GM18870 (cell line): Measurements from ENCODE around the gene ZNF772.
"Not testable (repeated sequence)": the region's sequence is repeated elsewhere in the genome, so short reads cannot be mapped to it uniquely, and the experiment has no call there.

ENCODE experiments used
- ATAC-seq: cut with Tn5 transposase; IDR thresholded peaks from one replicate; pipeline ENCODE4 v1.9.1; 2021; ENCODE audit warnings: moderate library complexity; ENCODE audit not compliant: unreplicated experiment

ZNF772 gene

DNA sequence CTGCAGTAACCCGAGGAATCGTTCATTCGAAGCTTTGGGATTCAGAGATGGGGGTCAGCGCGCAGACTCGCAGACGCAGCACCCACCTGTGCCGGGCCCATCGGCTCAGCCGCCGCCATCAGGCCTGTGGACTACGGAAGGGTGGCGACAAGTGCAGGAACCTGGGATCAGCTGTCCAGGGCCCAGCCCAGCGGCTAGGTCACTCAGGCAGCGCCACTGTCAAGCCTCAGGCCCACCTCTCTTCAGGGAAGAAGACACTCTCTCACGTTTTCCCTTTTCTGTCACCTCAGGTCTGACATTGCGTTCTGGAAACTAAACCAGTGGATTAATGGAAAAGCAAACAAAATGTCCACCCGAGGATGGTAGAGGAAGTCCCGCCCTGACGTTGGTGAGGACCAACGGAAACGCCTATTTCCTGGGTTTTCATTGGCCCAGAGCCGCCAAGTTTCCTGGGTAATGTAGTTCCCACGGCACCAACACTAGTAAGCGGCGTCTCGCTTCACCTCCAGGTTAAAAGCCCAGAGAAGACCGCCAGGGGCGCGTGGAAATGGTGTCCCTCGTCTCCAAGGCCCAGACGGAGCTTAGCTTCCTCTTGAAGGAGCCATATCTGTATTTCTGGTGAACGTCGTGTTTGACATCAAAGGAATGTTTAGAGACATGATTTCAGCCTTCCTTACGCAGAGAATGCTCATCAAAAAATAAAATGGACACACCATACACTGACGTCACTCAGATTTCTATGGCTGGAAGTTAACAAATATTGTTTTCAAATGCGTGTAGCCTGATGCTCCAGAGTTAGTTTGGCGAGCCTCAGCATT, at the start of gene ZNF772:
ZNF772 (minus strand) TSS at position 376 of the 818 bp plus-strand sequence; CDS start at position 119, 257 bp downstream.
- ATAC-seq, result peak; percentile 88

DNA sequence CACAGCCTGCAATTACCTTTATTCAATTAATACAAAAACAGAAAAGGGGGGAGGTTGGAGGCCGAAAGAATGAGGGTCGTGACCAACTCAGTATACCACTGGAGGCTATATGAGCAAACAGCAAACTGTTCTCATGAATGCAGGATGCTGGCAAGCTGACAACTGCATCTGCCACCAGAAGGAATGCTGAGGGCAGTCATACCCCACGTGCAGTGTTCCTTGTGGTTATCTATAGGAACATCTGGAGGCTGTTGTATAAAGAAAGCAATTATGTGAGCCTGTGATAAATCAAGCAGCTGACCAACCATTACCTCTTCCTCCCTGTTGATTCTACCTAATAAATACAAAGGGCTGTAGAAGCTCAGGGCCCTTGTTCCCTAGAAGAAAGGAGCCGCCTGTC, 40.7 kb upstream of the ZNF772 start:
- not testable (repeated sequence) for ATAC-seq

DNA sequence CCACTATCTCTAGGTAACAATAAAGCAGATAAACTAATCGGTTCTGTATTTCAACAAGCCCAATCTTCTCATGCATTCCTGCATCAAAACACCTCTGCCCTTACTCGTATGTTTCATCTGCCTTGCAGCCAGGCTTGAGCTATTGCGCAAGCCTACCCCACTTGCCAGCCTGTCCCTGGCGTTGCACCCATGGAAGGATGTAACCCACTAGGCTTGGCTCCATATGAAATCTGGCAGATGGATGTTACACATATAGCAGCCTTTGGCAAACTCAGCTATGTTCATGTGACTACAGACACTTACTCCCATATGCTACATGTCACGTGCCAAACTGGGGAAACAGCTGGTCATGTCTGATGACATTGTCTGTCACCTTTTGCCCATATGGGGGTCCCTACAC, 37.9 kb upstream of the ZNF772 start:
- no peak for ATAC-seq

DNA sequence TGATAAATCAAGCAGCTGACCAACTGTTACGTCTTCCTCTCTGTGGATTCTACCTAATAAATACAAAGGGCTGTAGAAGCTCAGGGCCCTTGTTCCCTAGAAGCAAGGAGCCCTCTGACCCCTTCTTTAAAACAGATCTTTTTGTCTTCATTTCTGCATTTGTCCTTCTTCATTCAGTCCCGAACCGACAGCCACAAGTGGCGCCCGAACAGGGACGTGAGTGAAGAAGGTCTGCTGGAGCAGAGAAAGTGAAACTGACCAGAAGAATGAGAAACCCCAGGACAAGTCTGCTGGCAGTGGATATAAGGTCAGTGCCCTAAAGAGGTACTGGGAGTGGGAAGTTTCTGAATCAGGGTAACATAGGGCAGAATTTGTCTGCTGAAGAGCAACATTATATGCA, 35.5 kb upstream of the ZNF772 start:
- no peak for ATAC-seq

DNA sequence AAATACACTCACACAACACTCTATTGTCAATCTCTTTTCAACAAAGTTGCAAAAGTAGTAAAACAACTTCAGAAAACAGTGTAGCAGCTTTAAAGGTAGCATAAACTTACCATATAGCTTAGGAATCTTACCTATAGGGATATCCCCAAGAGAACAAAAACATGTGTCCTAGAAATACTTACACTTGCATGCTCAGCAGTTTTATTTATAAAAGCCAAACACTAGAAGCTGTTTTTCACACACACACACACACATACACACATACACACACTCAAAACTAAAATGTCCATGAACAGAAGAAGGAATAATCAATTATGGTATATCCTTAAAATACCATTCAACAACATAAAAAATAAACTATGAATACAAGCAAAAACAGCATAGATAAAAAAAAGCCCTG, 34.1 kb upstream of the ZNF772 start:
- no peak for ATAC-seq

DNA sequence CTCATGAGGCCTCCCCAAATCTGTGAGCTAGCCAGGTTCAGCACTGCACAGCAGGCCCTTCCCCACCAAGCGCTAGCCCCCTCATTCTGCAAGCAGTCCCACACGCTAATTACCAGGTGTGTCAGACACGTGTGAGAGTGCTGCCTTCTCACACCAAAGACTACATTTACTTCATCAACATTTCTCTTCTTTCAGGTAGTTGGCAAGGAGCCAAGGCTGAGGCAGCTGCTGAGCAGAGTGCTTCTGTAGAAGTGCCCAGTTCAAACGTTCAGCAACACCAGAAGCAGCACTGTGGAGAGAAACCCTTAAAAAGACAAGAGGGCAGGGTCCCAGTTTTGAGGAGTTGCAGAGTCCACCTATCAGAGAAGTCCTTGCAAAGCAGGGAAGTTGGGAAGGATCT, 28.8 kb upstream of the ZNF772 start:
- ATAC-seq, result no peak

DNA sequence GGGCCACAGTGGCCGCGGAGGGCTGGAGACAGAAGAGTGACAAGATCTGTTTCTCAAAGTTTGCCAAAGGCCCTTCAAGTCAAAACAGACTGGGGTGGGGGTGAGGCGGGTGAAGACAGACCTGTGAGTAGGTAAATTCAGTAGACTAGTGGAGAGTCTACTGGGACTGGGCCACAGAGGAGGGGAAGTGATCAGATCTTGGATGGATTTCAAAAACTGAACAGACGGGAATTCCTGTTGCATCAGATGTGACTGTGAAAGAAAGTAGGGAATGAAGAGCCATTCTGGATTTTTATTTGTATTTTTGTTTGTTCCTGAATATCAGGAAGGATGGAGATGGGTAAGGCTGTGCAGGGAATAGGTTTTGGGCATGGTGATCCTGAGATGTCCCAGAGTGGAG, 23.0 kb upstream of the ZNF772 start:
- not testable (repeated sequence) for ATAC-seq

DNA sequence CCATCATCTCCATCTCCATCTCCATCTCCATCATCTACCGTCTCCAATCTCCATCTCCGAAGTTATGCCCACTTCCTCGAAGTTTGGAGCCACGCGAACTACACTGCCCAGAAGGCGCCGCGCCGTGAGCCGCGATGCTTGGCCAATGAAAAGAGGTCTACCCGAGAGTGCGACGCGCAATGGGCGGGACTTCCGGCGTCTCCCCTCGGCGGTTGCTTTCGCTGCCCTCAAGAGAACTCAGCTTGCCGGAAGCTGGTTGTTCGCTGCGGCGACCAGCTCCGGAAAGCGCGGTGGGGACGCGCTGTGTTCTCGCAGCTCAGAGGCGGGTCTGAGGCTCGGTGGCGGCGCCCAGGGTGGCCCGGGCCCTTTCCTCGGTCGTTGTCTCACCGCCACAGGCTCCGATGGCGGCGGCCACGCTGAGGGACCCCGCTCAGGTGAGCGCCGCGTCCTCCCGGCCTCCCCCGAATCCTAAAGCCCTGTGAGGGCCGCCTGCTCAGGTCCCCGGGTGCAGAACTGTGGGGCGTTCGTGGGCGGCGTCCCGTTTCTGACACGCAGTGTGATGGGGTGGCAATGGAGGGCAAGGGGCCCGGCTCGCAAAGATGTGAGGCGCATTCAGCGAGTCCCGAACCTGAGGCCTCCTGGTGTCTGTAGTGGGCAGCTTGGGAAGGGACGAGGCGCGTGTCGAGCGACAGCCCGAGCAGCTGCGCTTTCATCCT, 22.5 kb upstream of the ZNF772 start, which contains the start of gene ZNF773:
ZNF773 (plus strand) TSS at position 259 of the 716 bp plus-strand sequence; CDS start at position 402, 143 bp downstream.
- ATAC-seq, result peak; percentile 93

DNA sequence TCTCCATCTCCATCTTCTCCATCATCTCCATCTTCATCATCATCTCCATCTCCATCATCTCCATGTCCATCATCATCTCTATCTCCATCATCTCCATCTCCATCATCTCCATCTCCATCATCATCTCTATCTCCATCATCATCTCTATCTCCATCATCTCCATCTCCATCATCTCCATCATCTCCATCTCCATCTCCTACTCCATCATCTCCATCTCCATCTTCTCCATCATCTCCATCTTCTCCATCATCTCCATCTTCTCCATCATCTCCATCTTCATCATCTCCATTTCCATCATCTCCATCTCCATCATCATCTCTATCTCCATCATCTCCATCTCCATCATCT, 21.9 kb upstream of the ZNF772 start:
- not testable (repeated sequence) for ATAC-seq

DNA sequence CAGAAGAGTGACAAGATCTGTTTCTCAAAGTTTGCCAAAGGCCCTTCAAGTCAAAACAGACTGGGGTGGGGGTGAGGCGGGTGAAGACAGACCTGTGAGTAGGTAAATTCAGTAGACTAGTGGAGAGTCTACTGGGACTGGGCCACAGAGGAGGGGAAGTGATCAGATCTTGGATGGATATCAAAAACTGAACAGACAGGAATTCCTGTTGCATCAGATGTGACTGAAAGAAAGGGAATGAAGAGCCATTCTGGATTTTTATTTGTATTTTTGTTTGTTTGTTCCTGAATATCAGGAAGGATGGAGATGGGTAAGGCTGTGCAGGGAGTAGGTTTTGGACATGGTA, 10.9 kb upstream of the ZNF772 start:
- ATAC-seq, result not testable (repeated sequence)

DNA sequence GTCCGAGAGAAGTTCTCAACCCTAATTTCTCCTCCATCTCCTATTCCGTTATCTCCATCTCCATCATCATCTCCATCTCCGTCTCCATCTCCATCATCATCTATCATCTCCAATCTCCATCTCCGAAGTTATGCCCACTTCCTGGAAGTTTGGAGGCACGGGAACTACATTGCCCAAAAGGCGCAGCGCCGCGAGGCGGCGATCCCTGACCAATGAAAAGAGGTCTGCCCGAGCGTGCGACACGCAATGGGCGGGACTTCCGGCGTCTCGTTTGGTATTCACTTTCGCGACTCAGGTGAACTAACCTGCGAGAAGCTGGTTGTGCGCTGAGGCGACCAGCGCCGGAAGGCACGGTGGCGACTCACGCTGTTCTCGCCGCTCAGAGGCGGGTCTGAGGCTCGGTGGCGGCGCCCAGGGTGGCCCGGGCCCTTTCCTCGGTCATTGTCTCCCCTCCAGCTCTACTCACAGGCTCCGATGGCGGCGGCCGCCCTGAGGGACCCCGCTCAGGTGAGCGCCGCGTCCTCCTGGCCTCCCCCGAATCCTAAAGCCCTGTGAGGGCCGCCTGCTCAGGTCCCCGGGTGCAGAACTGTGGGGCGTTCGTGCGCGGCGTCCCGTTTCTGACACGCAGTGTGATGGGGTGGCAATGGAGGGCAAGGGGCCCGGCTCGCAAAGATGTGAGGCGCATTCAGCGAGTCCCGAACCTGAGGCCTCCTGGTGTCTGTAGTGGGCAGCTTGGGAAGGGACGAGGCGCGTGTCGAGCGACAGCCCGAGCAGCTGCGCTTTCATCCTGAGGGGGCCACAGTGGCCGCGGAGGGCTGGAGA, 10.3 kb upstream of the ZNF772 start, which contains the start of gene ZNF419:
ZNF419 (plus strand) TSS at position 274 of the 822 bp plus-strand sequence; CDS start at position 475, 201 bp downstream.
- ATAC-seq, result peak; percentile 81

DNA sequence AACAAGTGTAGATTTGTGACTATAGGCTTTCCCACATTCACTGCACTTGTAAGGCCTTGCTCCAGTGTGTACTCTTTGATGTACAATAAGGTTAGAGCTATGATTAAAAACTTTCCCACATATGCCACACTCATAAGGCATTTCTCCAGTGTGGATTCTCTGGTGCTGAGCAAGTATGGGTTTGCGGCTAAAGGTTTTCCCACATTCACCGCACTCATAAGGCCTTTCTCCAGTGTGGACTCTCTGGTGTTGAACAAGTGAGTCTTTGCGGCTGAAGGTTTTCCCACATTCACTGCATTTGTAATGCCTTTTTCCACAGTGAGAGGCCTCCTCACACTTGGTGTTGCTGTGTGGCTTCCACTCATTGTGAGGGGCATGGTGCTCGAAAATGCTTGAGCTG, 3.7 kb downstream of the ZNF772 start:
- ATAC-seq, result no peak

DNA sequence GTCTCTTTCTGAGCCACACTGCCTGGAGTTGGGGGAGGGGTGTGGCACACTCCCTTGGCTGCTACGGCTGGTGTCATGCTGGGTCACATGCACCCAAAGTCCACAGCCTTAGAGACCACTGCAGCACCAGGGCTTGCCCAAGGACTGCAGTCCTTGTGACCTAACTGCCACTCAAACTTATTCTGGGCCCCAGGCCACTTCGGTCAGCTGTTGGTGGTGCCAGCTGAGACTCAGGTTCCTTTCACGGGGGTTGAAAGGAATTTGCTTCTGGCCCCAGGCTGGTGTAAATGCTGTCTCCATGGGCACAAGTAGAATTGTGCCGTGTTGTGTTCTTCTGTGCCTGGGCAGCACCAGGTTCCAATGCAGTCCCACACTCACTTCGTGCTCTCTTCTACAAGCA, 10.9 kb downstream of the ZNF772 start:
- ATAC-seq, result no peak

DNA sequence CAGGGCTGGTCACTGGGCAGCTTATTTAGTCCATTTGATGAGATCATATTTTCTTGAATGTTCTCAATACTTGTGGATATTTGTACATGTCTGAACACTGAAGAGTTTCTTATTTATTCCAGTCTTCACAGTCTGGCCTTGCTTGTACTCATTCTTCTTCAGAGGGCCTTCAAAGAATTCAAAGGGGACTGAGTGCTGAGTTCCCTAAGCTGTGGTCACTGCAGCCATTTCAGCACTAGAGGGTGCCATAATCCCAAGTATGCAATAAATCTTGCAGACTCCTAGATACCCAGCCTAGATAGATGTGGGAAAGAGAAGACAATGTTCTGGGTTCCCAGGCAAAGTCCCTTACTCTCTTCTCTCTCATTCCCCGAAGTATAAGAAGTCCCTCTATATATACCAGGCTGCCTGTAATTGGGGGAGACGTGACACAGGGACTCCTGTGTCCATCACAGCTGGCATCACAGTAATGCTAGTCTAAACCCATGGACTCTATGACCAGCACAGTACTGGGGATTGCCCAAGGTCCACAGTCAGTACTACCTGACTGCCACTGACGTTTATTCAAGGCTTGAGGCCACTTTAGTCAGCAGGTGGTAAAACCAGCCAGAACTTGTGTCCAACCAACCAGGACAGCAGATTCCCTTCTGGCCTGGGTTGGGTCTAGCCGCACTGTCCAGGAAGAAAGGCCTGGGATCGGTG, 11.5 kb downstream of the ZNF772 start:
- no peak for ATAC-seq

DNA sequence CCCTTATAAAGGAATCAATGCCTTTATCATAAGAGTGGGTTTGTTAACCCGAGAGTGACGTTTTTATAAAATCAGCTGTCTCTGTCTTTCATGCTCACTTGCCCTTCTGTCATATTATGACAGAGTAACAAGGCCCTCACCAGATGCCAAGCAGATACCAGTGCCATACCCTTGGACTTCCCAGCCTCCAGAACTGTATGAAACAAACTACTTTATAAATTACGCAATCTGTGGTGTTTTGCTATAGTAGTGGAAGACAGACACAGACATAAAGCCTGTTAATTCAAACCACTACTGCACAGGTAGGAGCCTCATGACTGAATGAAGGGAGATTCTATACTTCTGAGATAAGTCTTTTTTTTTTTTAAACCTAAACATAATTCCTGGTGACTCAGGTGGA, 25.1 kb downstream of the ZNF772 start:
- no peak for ATAC-seq

DNA sequence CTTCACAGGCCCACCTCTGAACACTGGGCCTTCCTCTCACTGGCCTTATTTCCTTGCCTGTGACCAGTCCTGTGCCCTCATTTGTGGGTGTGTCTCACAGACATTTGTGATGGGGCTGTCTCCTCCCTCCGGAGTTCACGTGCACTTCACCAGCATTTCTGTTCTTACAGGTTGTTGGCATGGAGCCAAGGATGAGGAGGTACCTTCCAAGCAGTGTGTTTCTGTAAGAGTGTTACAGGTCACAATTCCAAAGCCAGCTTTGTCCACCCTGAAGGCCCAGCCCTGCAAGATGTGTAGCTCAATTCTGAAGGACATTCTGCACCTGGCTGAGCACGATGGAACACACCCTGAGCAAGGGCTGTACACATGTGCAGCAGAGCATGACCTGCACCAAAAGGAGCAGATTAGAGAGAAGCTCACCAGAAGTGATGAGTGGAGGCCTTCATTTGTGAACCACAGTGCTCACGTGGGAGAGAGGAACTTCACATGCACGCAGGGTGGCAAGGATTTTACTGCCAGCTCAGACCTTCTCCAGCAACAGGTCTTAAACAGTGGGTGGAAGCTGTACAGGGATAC, 34.2 kb downstream of the ZNF772 start:
- no peak for ATAC-seq

DNA sequence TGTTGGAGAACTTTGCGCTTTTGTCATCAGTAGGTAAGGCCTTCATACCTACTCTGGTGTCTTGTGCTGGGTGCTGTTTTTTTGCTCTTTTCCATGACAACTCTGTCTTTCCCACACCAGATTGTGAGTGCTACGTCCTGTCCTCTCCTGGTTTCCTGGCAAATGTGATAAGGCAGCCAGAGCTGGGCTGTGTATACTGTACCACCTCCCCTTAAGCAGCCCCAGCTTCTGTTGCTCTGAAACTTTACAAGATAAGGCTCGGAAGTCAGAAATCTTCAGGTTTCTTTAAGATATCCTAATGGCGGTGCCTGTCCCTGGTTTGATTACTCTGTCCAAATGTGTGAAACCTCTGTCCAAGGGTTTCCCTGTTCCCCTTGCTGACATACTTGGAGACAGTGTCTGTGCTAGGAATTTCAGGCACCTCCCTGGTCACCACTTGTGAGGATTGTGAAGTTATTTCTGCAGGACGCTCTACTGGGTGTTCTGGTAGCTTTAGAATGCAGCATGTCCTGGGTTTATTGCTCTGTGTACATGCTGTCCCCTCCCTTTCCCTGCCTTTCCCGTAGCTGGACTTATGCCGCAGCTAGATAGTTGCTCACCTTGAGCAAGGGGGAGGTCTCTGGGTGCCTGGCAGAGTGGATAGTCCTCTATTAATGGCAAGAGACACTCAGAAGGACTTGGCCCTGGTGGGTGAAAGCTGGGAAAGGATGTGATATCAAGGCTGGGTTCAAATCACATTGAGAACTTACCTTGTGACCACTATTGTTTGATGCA, 35.2 kb downstream of the ZNF772 start:
- ATAC-seq, result no peak

DNA sequence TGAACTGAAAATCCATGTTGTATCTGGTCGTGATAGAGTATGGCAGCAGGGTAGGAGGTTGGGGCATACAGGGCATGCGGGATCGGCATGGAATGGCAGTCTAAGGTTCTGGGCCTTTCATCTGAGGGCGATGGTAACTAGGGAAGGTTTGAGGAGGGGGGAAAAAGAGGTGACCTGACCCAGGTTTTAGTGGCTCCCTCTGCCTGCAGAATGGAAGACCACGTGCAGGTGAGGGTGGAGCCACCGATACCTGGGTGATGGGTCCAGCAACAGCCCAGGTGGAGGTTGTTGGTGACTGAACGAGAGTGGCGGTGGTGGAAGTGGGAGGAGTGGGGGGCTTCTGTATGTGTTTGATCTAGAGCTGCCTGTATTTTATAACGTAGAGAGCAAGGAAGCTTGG, 38.4 kb downstream of the ZNF772 start:
- ATAC-seq, result no peak

DNA sequence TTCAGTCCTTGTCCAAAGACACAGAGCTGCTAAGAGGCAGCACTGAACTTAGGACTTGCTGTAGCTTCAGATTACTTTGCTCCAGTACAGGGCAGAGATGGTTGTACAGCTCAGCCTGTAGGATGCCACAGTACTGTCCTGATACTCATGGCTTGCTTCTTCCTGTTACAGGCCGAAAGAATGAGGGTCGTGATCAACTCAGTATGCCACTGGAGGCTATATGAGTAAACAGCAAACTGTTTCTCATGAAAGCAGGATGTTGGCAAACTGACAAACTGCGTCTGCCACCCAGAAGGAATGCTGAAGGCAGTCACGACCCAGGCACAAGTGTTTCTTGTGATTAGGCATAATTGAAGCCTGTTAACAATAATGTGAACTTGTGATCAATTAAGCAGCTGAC, 39.4 kb downstream of the ZNF772 start:
- ATAC-seq, result no peak

DNA sequence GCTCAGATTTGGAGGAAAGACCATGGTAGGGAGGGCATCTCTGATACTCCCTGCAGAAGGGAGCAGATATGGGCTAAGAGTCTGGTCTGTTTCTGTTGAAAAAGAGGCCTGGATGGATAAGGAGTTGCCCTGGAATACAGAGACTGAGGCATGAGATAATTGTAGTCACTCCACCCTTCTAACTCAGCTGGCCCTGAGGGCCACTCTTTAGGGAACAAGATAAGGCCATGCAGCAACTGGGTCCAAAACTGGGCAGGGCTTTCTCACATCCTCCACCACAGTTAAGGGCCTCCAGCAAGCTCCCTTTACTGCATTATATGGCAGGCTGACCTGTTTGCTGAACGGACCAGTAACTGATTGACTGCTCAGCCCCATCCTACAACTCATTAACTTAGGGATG, 40.9 kb downstream of the ZNF772 start:
- no peak for ATAC-seq
